Stimulated activated CD4-positive, alpha-beta T cell treated with anti-CD3 and anti-CD28 coated beads, Interleukin-12 subunit alpha, Interleukin-12 subunit beta, amount 100 ng/mL, for 48 hours (primary cell): ENCODE data around the gene RSRC1.

ENCODE experiments used
- DNase-seq, 3 donors: peaks; one replicate each; pipeline ENCODE4 v3.0.0-alpha.2; 2020; ENCODE audit warnings: low read depth in 2 of 3, low spot score in 1 of 3

Gene RSRC1

DNA sequence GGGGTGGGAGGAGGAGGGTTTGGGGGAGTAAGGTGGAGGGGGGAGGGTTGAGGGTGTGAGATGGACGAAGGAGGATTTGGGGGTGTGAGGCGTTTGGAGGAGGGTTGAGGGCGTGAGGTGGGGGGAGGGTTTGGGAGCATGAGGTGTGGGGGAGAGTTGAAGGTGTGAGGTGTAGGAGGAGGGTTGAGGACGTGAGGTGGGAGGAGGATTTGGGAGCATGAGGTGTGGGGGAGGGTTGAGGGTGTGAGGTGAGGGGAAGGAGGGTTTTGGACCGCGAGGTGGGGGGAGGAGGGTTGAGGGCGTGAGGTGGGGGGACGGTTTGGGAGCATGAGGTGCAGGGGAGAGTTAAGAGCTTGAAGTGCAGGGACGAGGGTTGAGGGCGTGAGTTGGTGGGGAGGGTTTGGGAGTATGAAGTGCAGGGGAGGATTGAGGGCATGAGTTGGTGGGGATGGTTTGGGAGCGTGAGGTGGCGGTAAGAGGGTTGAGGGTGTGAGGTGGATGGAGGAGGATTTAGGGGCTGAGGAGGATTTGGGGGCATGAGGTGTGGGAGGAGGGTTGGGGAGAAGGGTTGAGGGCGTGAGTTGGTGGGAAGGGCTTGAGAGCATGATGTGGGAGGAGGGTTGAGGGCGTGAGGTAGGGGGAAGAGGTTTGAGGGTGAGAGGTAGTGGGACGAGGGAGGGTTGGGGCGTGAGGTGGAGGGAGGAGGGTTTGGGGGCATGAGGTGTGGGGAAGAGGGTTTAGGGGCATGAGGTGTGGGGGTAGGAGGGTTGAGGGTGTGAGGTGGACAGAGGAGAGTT, 462.3 kb downstream of the RSRC1 start:
- DNase-seq: no peak

DNA sequence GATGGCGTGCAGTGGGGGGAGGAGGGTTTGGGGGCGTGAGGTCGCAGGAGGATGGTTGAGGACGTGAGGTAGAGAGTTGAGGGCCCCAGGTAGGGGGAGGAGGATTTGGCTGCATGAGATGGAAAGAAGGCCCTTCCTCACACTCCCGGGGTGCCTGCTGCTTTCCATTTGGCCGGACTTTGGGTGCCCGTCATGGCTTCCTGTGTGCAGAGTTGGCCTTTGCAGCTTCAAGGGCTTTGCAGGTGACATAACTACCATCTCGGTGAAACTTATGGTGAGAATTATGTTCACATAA, 462.8 kb downstream of the RSRC1 start:
- no peak for DNase-seq

DNA sequence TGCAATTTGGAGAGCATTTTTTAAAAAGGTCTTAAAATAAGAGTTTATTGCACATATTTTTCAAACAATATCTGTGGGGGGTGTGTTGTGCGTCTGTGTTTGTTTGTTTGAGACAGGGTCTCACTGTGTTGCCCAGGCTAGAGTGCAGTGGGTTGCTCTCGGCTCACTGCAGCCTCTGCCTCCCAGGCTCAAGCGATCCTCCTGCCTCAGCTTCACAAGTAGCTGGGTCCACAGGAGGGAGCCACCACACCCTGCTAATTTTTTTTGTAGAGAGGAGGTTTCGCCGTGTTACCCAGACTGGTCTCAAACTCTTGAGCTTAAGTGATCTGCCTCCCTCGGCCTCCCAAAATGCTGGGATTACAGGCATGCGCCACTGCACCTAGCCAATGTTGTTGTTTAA, 463.8 kb downstream of the RSRC1 start:
- DNase-seq: no peak

DNA sequence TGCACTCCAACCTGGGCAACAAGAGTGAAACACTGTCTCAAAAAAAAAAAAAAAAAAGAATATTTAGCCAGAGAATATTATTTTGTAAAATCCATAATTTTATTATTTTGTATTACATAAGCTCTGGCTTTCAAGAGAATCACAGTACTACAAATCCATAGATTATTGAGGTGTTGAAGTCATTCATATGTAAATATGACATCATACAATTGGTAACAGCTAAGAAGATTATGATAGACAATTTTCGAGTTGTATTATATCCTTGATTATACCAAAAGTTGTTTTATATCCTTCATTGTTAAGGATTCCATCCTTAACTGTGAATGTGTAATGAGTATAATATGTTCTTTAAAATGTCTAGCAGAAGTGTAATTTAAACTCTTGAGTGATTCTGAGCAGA, 464.8 kb downstream of the RSRC1 start:
- DNase-seq: no peak

DNA sequence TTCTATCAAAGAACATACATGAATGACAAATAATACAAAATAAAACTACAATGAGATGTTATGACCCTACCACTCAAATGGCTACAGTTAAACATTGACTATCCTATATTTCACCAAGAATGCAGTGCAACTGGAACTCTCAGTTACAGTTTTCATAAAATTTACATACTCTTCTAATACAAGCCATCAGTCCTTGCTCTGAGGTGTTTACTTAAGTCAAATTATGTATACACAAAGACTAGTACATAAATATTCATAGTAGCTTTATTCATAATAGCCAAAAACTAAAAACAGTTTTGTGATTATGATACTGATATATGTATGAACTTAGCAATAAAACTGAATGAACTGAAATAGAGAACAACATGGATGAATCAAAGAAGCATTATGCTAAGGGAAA, 480.3 kb downstream of the RSRC1 start:
- no peak for DNase-seq
